SH-SY5Y (cell line): ENCODE measurements around the gene THSD4.

Experiments
- GATA2 ChIP-seq: IDR thresholded peaks from 2 replicates; pipeline ENCODE4 v1.6.1; 2011; ENCODE audit warnings: mild to moderate bottlenecking, low read depth, low read length
- GATA3 ChIP-seq: IDR thresholded peaks from 2 replicates; pipeline ENCODE4 v1.6.1; 2011; ENCODE audit warnings: low read depth, mild to moderate bottlenecking, low read length, moderate library complexity

- TF ChIP-seq GATA3 (no peak), GATA2 (no peak)
These were observed 133.1 kb downstream of the THSD4 start for GRCh38 chr15:71248386-71248785.
